WTC11 (cell line): ENCODE results near the gene GABRB2.

Source experiments
- SMAD3 ChIP-seq: sonication (generic); formaldehyde crosslinking; IDR thresholded peaks from 2 replicates; pipeline ENCODE4 v1.8.0; 2022; ENCODE audit warnings: missing genetic modification reagents, mild to moderate bottlenecking, borderline replicate concordance
- TF ChIP-seq, protein P1 (sequence below): fragments of 250-450 bp; sonication (Bioruptor Pico); IDR thresholded peaks from 2 replicates; pipeline ENCODE4 v2.1.2; 2022; ENCODE audit warnings: mild to moderate bottlenecking, moderate library complexity
- TF ChIP-seq, protein P2 (sequence below): fragments of 200-600 bp; IDR thresholded peaks from 2 replicates; pipeline ENCODE4 v1.8.0; 2022; ENCODE audit warnings: antibody characterized with exemption
- TF ChIP-seq, protein P3 (sequence below): sonication (generic); formaldehyde crosslinking; IDR thresholded peaks from 2 replicates; pipeline ENCODE4 v1.8.1; 2023; ENCODE audit warnings: mild to moderate bottlenecking, moderate library complexity, missing genetic modification reagents

DNA sequence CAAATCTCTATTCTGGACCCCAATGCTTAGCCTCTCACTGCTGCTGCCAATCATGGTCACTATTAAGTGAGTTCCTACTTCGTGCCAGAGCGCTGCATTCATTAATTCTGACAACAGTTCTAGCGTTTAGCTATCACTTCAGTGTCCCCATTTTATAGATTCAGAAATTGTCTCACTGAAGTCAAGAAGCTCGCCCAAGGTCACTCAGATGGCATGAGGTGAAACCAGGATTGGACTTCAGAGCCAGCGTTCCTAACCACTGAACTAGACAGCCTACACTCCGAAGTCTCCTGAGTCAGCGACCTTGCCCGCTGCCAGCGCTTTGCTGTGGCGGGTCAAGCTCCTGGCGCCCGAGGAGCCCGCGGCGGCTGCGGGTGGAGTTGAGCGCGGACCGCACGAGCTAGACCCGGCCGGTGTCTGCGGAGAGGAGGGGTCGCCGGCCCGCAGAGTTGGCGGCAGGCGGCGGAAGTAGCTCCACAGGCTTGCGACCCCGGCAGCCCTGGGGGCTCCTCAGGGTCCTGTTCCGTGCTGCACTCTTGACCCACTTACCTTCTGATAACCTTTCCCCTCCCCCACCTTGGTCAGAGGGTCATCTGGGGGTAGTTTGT is 2.1 kb upstream of the GABRB2 start:
- TF ChIP-seq, protein P1, sequence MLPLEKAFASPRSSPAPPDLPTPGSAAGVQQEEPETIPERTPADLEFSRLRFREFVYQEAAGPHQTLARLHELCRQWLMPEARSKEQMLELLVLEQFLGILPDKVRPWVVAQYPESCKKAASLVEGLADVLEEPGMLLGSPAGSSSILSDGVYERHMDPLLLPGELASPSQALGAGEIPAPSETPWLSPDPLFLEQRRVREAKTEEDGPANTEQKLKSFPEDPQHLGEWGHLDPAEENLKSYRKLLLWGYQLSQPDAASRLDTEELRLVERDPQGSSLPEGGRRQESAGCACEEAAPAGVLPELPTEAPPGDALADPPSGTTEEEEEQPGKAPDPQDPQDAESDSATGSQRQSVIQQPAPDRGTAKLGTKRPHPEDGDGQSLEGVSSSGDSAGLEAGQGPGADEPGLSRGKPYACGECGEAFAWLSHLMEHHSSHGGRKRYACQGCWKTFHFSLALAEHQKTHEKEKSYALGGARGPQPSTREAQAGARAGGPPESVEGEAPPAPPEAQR = no peak
- TF ChIP-seq, protein P2, sequence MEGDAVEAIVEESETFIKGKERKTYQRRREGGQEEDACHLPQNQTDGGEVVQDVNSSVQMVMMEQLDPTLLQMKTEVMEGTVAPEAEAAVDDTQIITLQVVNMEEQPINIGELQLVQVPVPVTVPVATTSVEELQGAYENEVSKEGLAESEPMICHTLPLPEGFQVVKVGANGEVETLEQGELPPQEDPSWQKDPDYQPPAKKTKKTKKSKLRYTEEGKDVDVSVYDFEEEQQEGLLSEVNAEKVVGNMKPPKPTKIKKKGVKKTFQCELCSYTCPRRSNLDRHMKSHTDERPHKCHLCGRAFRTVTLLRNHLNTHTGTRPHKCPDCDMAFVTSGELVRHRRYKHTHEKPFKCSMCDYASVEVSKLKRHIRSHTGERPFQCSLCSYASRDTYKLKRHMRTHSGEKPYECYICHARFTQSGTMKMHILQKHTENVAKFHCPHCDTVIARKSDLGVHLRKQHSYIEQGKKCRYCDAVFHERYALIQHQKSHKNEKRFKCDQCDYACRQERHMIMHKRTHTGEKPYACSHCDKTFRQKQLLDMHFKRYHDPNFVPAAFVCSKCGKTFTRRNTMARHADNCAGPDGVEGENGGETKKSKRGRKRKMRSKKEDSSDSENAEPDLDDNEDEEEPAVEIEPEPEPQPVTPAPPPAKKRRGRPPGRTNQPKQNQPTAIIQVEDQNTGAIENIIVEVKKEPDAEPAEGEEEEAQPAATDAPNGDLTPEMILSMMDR = no peak
- no peak for TF ChIP-seq SMAD3 (CRISPR knock-in tag)
- TF ChIP-seq, protein P3, sequence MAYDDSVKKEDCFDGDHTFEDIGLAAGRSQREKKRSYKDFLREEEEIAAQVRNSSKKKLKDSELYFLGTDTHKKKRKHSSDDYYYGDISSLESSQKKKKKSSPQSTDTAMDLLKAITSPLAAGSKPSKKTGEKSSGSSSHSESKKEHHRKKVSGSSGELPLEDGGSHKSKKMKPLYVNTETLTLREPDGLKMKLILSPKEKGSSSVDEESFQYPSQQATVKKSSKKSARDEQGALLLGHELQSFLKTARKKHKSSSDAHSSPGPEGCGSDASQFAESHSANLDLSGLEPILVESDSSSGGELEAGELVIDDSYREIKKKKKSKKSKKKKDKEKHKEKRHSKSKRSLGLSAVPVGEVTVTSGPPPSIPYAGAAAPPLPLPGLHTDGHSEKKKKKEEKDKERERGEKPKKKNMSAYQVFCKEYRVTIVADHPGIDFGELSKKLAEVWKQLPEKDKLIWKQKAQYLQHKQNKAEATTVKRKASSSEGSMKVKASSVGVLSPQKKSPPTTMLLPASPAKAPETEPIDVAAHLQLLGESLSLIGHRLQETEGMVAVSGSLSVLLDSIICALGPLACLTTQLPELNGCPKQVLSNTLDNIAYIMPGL = no peak
